ENCODE results near the gene SVIL.
"Not testable (repeated sequence)": the region's sequence is repeated elsewhere in the genome, so short reads cannot be mapped to it uniquely, and the experiment has no call there.

SVIL gene

DNA sequence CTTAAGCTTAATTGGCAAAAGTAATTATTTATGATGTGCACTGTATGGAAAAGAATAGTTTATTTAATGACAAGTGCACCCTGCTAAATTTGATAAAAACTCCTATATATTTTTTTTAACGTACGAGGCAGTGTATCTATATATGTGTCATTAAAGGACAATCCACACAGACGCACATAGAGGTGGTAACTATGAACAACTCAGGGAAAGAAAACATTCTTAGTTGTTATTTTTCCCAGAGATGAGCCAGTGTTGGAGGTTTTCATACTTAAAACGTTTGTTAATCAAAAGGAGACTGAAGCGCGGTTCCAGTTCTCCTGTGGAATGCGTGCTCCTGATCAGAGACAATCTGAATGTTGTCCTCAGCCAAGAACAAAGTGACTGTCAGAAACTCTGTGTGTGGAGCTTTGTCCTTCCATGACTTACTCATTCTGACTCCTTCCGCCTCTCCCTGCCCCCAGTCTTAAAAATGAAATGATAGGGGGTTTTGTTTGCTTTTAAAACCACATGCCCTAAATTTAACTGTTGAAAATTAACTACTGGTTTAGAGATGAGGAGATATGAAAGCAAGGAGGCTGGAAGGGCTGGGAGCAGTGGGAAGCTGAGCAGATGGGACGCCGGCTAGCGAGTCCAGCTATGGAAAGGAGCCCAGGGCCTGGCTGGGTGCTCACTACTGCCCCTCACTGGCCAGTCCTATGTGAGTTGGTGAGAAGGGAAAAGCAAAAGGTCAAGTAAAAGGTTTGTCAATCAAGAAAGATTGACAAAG lies 99.6 kb downstream of the SVIL start:
- DNase-seq: peak; percentile 51

DNA sequence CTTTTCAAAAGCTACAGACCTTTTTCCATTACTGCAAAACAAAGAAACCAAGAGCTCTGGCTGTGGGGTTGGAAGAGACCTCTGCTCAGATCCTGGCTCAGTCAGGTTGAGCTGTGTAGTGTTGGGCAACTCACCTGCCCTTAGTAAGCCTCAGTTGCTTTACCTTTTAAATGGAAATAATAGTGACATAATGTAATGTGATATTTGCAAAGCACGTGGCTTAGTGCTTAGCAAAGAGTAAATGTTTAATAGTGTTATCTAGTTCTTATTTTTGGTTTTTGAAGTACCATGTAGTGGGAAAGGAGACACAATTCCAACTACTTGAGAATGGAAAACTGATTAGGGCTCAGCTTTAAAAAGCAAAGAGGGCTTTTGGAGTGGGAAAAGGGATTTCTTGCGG lies 100.2 kb downstream of the SVIL start:
- DNase-seq: no peak

DNA sequence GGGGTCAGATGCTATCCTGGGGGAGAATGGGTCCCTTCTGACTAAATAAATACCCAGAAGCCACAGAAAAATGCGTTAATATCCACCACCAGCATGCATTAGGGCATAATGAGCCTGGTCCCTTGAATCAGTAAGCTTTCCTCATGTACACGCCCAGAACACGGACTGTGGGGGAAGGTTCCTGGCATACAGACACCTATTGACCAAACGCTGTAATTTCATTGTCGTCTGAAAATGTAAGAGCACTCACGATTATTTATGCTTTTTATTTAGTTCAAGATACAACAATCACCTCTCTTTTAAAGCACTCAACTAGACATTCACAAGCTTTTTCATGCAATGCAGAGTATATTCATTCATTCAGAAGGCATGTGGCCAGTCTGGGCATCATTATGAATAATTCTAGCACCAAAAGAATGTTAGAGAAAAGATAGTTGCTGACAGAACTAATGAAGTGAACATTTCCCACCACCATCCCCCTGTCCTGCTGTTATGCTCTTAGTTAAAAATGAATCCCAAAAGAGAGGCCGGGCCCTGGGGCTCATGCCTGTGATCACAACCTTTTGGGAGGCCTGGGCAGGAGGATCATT lies 101.0 kb downstream of the SVIL start:
- DNase-seq: no peak

DNA sequence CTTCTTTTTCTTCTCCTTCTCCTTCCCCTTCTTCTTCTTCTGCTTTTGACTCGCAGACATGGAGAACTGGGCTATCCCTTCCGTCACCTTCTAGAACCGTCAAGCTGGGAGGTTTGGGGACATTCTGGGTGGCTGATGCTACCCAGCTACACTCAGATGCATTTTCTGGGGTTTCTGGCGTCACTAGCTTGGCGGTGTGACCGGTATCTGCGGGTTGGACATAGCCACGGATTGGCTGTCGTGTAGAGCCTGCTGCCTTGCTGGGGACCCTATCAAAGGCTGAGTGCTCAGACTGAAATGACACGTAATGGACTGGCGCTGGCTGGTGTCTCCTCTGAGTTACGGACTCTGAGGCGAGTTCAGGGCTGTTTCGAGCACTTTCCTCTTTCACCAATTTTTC lies 101.7 kb downstream of the SVIL start:
- no peak for DNase-seq

DNA sequence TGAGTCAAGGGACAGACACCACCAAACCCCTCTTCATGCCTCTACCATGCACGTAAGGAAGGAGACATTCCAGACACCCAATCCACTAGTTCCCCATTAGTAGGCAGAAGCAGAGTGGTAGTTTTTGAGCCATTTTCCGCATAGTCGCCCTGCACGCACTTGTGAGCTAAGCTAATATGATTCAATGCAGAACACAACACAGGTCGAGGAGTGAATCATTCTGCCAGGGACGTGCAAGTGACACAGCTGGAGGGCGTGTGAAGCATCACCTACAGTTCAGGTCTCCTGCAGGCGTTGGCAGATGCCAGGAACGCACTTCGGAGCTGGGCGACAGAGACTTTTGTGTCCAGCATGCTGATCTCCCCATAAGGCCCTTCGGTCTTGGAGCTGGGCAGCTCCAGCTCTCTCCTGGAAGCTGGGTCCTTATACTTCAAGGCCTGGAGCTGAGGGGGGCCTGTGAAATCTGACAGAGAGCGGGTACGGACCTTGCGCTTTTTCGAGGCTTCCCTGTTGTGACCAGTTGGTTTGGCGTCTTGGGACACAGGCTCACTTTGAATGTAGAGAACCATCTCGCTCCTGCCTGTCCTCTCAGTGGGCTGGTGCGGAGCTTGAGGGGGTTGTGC lies 102.4 kb downstream of the SVIL start:
- no peak for DNase-seq

DNA sequence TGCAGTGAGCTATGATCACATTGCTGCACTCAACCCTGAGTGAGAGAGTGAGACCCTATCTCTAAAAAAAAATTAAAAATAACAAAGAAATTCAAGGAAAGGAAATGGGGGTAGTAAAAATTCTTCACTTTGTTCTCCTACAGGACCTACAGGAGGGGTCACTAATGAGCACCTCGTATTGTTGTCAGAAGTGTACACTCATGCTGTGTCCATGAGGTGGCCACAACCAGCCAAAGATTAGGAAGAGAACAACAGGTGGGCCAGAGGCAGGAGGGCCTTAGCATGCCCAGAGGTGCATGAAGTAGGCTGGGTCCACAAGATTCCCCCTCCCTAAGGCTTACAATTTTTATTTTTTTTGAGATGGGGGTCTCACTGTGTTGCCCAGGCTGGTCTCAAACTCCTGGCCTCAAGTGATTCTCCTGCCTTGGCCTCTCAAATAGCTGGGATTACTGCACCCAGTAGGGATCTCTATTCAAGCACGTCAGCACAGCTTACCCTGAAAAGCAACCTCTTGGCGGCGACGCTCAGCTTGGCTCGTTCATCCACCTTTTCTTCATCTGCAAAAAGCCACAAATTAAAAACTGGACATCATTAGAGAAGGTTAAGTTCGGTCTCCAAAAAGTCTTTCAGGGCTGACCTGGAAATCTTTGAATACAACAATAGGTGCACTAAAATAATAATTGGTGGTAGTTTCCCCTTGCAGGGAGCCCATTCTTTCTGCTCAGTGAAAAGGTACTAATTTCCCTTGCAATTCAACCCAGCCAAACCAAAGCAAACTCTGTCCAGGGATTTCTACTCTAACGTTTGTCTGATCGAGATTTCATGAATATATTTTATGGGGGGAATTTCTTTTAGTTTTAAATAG lies 104.4 kb downstream of the SVIL start:
- DNase-seq: no peak

DNA sequence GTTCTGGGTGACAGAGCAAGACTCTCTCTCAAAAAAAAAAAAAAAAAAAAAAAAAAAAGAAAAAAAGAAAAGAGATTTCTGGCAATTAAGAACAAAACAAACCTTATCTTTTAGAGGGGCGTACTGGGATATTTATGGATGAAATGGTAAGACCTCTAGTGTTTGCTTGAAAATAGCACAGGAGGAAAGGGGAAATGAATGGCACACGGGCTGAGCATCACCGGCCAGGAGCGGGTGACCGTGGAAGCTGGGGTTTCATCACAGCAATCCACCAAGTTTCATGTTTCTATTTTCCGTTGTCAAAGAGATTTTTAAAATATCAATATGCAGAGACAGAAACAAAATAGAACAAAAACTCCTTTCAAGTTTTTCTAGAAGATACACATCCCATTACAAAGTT lies 105.6 kb downstream of the SVIL start:
- DNase-seq: no peak

DNA sequence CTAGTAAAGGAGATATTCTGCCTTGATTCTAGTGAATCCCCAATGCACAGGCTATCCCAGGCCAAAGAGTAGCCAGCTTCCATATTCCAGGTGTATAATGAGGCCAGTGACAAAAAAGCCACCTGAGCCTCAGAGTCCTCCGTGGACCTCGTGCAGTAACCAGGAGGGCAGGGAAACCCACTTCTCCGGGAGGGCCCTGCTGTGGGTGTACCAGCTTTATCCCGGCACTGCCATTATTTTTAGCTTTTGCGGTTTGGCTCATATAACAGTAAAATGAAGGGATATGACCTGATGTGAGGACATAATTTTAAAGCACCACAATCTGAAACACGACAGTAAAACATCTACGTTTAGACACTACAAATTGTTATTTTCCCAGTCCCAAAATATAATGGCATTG lies 109.0 kb downstream of the SVIL start:
- DNase-seq: no peak

DNA sequence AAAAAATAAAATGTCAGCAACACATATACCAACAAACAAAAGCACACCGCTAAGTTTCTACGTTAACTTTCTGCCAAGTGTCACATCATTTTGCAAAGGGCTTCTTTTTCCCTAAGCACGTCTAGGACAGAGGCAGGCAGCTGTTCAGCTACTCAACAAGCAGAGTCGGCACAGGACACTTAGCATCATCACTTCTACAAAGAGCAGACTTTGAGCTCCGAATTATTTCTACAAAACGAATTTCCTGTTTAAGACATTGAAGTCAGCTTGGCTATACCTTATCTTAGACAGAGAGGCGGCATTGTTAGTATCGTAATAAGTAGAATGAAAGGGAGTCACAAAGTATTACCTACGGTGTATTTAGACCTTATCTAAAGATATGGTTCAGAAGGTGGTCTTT lies 110.1 kb downstream of the SVIL start:
- DNase-seq: no peak

DNA sequence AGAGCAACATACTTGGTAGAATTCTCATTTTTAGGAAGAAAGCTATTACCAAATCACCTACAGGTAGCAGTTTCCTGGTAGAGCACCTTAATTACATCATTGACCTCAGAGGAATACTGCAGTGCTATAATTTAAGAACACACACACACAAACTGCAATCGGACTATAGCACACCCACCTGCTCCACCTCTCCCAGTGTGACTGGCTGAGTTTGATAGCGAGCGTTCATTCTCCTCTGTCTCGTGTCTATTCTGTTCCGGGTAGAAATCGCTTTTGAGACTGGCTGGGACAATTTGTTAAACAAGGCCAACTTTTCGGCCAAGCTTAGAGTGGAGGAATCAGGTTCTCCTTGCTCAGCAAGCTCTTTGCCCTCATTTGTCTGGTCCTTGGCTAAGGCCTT lies 110.5 kb downstream of the SVIL start:
- DNase-seq: no peak

DNA sequence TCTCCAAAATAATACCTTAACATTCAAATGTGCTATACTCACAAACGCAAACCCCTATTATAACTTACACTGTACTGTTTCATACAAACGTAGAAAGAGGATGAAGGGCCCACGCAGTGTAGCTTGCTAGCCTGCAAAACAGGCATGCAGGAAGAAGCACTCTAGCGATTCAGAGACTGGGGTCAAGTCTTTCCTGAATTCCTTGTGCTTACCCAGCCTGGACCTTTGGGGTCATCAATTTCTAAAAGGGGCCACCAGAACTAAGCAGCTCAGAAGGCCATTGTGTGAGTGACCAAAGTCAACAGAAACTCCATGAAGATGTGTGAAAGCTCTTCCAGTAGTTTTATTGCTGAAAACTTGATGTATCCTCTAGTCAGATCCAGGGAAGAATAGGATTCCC lies 111.9 kb downstream of the SVIL start:
- DNase-seq: no peak

DNA sequence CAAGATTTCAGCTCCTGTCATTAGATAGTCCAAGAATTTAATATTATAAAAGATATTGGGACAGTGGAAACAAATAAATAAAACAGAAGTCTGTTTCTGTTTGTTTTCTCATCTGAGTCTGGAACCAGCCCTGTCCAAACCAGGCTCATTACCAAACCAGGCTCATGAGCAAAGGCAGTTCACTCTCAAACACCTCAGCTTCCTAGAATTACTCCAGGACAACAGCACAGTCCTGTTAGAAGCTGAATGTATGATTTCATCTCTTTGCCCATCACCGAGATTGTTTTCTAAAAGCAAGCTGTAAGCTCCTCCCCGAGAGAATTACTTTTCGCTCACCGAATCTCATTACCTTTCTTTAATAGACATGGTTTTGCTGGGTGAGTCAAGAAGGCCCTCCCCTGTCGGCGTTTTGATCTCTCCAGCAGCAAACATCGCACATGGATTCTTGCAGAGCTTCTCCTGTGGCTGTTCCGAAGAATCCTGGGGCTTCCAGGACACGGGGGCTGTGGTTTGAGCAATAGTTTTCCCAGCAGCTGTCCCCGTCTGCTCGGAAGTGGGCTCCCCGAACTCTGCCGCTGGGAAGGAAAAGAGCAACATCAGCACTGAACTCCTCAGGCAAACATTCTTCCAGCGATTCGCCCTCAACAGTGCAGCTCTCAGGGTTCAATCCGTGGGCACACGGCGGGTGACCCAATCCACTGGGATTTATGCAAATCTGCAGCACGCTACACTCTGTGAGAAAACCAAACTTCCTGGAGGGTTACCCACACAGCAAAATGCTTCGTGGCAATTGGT lies 112.5 kb downstream of the SVIL start:
- DNase-seq: no peak

DNA sequence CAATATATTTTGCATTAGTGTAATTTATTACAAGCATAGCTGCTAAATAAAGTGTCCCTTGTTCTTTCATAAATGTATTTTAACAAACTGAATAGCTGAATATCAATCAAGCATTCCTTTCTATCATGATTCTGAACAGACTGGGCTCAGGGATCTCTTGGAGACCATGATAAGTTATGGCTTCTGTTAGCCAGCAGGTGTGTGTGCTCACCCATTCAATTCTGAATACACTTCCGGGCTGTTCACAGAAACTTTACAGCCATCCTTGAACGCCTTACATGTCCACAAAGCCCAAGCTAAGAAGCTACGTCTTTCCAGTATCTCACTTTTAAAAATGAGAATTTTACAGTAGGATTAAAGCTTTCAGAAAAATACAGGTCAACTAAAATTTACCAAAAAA lies 115.1 kb downstream of the SVIL start:
- no peak for DNase-seq

DNA sequence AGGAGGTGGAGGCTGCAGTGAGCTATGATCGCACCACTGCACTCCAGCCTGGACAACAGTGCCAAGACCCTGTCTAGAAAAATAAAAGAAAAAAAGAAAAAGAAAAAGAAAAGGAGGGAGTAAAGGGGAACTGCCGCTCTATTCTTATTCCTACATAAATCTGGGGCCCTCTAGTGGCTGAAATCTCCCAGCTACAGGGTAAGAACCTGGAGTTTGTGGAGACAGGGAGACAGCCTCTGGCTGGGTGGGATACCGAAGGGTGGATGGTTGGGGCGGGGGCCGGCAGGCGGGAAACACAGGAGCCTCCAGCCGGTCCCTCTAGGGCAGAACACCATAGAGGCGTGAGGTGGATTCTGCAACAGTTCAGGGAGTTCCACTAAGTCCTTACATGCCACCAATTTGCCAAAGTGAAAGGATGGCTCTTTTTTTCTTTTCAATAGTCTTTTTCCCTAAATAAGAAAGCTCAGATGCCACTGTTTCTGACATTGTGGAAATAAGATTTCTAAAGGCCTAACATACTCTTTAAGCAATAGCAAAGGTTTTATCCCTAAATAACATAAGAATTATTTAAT lies 117.3 kb downstream of the SVIL start:
- DNase-seq: peak; percentile 27

DNA sequence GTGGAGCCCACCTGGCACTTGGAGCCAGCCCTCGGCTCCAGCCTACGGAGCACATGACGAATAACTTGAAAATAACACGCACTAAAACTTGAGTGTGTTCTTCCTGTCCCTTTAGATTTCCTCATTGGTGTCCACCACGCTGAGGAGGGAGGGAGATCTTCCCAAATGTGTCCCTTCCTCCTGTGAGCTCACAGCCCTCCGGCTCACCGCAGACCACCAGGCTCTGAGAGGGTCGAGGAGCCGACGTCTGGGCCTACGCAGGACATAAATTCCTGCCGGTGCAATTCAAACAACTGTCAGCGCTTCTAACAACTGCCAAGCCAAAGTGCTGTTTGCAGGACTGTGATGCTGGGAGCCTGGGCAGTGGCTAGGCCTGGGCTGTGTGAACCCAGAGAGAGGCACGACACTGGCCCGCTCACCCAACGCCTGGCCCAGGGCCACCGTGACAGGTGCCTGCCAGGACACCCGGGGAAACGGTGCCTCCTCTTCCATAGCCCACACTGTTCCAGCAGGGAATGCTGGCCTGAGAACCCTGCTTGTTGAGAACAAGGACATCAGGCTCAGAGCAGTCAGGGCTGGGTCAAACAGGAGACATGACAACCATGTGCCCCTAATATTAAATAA lies 118.3 kb downstream of the SVIL start:
- not testable (repeated sequence) for DNase-seq

DNA sequence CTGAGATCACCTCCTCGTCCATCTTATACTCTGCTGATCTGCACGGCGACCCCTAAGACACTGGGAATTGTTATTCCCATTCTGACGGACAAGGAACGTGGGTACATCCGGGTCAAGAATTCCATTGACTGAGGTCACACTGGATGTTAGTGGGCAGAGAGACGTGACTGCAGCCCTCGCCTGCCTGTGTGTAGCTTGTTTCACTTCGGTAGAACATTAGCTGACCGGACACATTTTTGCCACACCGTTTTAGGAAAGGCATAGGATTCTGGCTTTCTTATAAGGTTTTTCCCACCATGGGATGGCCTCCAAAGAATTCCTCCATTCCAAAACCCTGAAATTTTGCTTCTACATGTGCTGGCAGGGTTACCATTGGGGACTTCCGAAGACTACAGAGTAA lies 118.9 kb downstream of the SVIL start:
- not testable (repeated sequence) for DNase-seq

DNA sequence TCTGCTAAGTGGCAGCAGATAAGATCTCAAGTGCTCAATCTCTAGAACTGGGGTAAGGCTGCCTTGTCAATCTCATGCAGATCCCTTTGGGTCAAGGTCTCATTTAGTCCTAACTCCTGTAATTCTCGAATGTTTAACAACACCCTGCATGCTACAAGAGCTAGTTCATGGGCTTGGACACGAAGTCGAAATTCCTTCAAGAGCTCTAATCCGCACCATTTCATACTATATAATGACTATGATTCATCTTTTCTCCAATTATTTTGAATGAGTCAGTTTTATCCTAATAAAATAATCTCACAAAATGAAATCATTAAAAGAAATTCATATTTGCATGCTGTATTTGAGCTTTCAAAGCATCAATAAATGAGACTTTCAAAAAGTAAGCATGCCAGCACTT lies 119.7 kb downstream of the SVIL start:
- DNase-seq: not testable (repeated sequence)

DNA sequence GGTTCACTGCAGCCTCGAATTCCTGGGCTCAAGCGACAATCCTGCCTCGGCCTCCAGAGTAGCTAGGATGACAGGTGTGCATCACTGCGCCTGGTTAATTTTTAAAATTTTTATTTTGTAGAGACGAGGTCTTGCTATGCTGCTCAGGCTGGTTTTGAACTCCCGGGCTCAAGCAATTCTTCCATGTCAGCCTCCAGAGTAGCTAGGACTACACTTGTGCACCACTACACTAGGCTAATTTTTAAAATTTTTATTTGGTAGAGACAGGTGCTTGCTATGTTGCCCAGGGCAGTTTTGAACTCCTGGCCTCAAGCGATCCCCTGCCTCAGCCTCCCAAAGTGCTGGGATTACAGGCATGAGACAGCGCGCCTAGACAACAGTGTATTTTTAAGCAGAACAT lies 120.5 kb downstream of the SVIL start:
- no peak for DNase-seq

DNA sequence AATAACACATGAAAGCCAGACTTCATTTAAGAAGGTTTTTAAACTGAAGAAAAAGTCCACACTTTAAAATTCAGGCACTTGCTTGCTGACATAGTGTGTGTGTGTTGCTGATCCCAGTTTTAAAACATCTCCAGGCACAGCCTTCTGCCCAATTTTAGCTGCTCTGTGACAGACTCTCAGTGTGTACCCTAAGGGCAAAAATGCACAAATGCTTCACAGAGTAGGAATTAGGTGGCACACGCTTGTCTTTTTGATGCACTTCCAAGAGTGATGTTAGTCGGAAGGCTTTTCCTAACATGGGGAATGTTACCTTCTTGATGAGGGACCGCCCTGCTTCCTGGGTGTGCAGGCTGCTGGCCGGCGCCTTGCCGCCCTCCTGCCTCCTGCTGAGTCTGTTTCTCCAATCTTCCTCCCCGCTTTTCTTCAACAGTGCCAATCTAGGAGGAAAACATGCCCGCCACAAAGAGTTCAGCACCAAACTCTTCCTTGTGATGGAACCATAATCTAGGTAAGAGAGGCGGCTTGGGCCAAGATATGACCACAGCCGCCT lies 122.3 kb downstream of the SVIL start:
- DNase-seq: no peak

DNA sequence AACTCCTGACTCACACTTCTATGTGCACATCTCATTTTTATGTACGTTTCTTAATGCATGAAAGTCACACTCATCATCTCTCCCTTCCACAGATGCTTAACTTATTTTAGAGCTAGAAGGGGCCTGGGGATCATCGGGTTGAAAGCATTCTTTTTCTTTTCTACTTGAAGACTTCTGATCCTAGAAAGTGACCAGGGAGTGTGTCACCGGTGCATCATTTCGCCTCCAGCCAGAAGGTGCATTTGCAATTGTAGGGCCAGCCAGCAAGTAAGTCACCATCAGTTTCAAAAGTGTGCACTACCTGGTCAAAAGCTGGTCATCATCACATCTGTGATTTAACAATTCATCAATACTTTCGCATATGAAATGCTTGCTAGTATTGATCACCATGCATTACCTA lies 123.0 kb downstream of the SVIL start:
- not testable (repeated sequence) for DNase-seq

DNA sequence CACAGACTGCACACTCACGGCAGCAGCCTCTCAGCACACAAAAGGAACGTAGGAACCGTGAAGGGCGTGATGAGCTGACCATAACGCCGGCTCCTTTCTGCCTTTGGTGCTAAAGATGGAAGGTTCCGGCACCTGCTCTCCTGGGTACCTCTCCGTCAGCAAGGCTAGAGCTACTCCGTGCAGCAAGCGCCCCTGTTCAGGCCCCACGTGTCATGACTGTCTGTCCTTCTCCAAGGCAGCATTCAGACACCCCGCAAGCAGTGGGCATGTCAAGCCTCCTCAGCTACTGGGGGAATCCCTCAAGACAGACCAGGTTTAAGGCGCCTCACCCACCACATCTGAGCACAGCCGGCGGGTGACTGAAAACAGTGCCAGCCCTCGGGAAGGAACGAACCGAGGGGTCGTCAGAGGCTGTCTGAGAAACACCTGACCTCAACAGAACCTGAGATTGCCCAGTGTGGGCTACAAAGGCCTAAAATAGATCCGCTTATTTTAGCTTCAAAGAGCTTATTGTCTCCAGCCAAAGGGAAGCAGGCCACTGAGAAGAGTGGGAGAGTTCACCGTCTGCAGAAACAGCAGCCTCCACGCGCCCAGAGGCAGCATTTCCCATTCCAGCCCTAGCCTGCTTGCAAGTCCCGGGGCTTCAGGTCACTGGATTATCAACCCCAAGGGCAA lies 124.2 kb downstream of the SVIL start:
- not testable (repeated sequence) for DNase-seq
